ENCODE measurements around the gene CMSS1.

GRCh38 chr3:100089812-100090668 lies 272.4 kb downstream of the CMSS1 start:
- TF ChIP-seq JUN (IDR thresholded peaks at IDR 0.05): no peak
- TF ChIP-seq CTCF (IDR thresholded peaks at IDR 0.05): peak; percentile 45
- no peak for TF ChIP-seq RCOR1 (IDR thresholded peaks at IDR 0.05; ENCODE audit: low read depth, low read length)
- TF ChIP-seq POLR2A (IDR thresholded peaks at IDR 0.05; ENCODE audit: low read length): no peak
- no peak for TF ChIP-seq POLR2AphosphoS2 (conservative IDR thresholded peaks at IDR 0.05; ENCODE audit: low read length)
- TF ChIP-seq NFE2L2 (conservative IDR thresholded peaks at IDR 0.05; ENCODE audit: low read length): no peak
- TF ChIP-seq, protein P1, sequence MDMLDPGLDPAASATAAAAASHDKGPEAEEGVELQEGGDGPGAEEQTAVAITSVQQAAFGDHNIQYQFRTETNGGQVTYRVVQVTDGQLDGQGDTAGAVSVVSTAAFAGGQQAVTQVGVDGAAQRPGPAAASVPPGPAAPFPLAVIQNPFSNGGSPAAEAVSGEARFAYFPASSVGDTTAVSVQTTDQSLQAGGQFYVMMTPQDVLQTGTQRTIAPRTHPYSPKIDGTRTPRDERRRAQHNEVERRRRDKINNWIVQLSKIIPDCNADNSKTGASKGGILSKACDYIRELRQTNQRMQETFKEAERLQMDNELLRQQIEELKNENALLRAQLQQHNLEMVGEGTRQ (IDR thresholded peaks at IDR 0.05): no peak
- TF ChIP-seq RFX5 (IDR thresholded peaks at IDR 0.05): no peak
- TF ChIP-seq, protein P2, sequence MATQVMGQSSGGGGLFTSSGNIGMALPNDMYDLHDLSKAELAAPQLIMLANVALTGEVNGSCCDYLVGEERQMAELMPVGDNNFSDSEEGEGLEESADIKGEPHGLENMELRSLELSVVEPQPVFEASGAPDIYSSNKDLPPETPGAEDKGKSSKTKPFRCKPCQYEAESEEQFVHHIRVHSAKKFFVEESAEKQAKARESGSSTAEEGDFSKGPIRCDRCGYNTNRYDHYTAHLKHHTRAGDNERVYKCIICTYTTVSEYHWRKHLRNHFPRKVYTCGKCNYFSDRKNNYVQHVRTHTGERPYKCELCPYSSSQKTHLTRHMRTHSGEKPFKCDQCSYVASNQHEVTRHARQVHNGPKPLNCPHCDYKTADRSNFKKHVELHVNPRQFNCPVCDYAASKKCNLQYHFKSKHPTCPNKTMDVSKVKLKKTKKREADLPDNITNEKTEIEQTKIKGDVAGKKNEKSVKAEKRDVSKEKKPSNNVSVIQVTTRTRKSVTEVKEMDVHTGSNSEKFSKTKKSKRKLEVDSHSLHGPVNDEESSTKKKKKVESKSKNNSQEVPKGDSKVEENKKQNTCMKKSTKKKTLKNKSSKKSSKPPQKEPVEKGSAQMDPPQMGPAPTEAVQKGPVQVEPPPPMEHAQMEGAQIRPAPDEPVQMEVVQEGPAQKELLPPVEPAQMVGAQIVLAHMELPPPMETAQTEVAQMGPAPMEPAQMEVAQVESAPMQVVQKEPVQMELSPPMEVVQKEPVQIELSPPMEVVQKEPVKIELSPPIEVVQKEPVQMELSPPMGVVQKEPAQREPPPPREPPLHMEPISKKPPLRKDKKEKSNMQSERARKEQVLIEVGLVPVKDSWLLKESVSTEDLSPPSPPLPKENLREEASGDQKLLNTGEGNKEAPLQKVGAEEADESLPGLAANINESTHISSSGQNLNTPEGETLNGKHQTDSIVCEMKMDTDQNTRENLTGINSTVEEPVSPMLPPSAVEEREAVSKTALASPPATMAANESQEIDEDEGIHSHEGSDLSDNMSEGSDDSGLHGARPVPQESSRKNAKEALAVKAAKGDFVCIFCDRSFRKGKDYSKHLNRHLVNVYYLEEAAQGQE (IDR thresholded peaks at IDR 0.05): no peak
- peak; percentile 37 to 46; a peak in 4 of 5 replicates for TF ChIP-seq RAD21 (conservative IDR thresholded peaks at IDR 0.05 in 1 of 2, IDR thresholded peaks at IDR 0.05 in 1 of 2)
- TF ChIP-seq JUNB (IDR thresholded peaks at IDR 0.05): no peak
- TF ChIP-seq EP300 (IDR thresholded peaks at IDR 0.05): no peak
- TF ChIP-seq SMC3 (IDR thresholded peaks at IDR 0.05): peak; percentile 61

Data from A549 (cell line).